ENCODE measurements around the gene COL23A1.

COL23A1 gene

GRCh38 chr5:178291161-178291561 lies 299.0 kb downstream of the COL23A1 start:
- no peak for DNase-seq

- DNase-seq, result no peak
Observed at GRCh38 chr5:178290376-178290775, 299.8 kb downstream of the COL23A1 start.

GRCh38 chr5:178289438-178289837 lies 300.8 kb downstream of the COL23A1 start:
- DNase-seq, result no peak

GRCh38 chr5:178288401-178289368 lies 301.5 kb downstream of the COL23A1 start:
- no peak for DNase-seq

- DNase-seq, result no peak
Observed at GRCh38 chr5:178287791-178288105, 302.4 kb downstream of the COL23A1 start.

- DNase-seq, result no peak
Observed at GRCh38 chr5:178287091-178287790, 303.0 kb downstream of the COL23A1 start.

- no peak for DNase-seq
Observed at GRCh38 chr5:178286226-178287090, 303.7 kb downstream of the COL23A1 start.

GRCh38 chr5:178285399-178286225 lies 304.6 kb downstream of the COL23A1 start:
- DNase-seq, result no peak

- no peak for DNase-seq
Observed at GRCh38 chr5:178284996-178285395, 305.2 kb downstream of the COL23A1 start.

- DNase-seq, result no peak
Observed at GRCh38 chr5:178284093-178284675, 306.0 kb downstream of the COL23A1 start.

- DNase-seq, result no peak
Observed at GRCh38 chr5:178283520-178283919, 306.7 kb downstream of the COL23A1 start.

GRCh38 chr5:178282391-178282790 lies 307.8 kb downstream of the COL23A1 start:
- DNase-seq, result no peak

GRCh38 chr5:178281331-178281730 lies 308.9 kb downstream of the COL23A1 start:
- no peak for DNase-seq

- DNase-seq, result no peak
Observed at GRCh38 chr5:178280631-178281030, 309.6 kb downstream of the COL23A1 start.

GRCh38 chr5:178279723-178280438 lies 310.3 kb downstream of the COL23A1 start:
- peak; percentile 87 for DNase-seq

- DNase-seq, result no peak
Observed at GRCh38 chr5:178279026-178279722, 311.0 kb downstream of the COL23A1 start.

- DNase-seq, result no peak
Observed at GRCh38 chr5:178278358-178279023, 311.7 kb downstream of the COL23A1 start.

- DNase-seq, result no peak
Observed at GRCh38 chr5:178277866-178278265, 312.3 kb downstream of the COL23A1 start.

GRCh38 chr5:178277346-178277745 lies 312.8 kb downstream of the COL23A1 start:
- no peak for DNase-seq
